22Rv1 (cell line): ENCODE results near the gene GLT8D2.

Source experiments
- ZFX ChIP-seq: fragments of 450-650 bp; IDR thresholded peaks from 2 replicates; pipeline ENCODE4 v1.6.1; 2017; ENCODE audit warnings: antibody characterized with exemption, borderline replicate concordance
- TF ChIP-seq, protein P1 (sequence below): fragments of 450-650 bp; IDR thresholded peaks from 2 replicates; pipeline ENCODE4 v1.5.1; 2017; ENCODE audit warnings: mild to moderate bottlenecking

- TF ChIP-seq, protein P1, sequence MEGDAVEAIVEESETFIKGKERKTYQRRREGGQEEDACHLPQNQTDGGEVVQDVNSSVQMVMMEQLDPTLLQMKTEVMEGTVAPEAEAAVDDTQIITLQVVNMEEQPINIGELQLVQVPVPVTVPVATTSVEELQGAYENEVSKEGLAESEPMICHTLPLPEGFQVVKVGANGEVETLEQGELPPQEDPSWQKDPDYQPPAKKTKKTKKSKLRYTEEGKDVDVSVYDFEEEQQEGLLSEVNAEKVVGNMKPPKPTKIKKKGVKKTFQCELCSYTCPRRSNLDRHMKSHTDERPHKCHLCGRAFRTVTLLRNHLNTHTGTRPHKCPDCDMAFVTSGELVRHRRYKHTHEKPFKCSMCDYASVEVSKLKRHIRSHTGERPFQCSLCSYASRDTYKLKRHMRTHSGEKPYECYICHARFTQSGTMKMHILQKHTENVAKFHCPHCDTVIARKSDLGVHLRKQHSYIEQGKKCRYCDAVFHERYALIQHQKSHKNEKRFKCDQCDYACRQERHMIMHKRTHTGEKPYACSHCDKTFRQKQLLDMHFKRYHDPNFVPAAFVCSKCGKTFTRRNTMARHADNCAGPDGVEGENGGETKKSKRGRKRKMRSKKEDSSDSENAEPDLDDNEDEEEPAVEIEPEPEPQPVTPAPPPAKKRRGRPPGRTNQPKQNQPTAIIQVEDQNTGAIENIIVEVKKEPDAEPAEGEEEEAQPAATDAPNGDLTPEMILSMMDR = no peak
- TF ChIP-seq ZFX = no peak
These were observed 37.7 kb downstream of the GLT8D2 start for GRCh38 chr12:104012331-104012730.
